GM12892 (cell line): ENCODE data around the gene POU4F1.

Experiments
- POLR2A ChIP-seq: IDR thresholded peaks from 2 replicates; pipeline ENCODE4 v1.6.1; 2011; ENCODE audit warnings: low read depth, low read length, control low read depth
- POLR2AphosphoS5 ChIP-seq: IDR thresholded peaks from 2 replicates; pipeline ENCODE4 v1.6.1; 2011; ENCODE audit warnings: low read depth, low read length, control low read depth

DNA sequence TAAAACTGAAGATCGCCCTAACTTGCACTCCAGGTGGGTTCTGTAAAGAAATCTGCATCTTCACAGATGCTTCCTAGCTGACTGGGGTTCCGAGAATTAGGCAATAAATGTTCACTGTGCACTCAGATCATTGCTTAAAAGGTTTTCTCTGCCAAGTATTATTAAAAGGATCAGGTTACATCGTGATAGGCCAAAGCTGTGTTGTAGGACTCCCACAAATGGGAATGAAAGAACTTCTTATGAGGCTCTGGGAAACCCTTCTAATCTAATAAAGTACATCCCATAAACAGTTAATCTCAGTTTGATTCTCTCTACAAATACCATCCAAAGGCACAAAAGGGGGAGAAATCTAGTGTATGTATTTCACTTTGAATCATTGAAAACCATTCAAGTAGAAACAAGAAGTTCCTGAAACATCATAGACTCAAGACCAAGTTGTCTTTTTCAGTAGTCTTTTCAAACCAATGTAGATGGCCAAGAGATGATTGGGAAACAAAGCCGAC lies 7.1 kb upstream of the POU4F1 start:
- TF ChIP-seq POLR2A (no peak), POLR2AphosphoS5 (no peak)
